ENCODE results near the gene SPTLC3. TPM values are rescaled to one million over a fixed set of nuclear protein-coding genes. Genes with fewer than 3 reads are reported as not detected.
A peak's percentile ranks its signal among the peaks of the same experiment; 100 is the strongest.

Gene SPTLC3
- 1 to 10 TPM; 1.1 to 1.3 TPM for total RNA-seq

DNA sequence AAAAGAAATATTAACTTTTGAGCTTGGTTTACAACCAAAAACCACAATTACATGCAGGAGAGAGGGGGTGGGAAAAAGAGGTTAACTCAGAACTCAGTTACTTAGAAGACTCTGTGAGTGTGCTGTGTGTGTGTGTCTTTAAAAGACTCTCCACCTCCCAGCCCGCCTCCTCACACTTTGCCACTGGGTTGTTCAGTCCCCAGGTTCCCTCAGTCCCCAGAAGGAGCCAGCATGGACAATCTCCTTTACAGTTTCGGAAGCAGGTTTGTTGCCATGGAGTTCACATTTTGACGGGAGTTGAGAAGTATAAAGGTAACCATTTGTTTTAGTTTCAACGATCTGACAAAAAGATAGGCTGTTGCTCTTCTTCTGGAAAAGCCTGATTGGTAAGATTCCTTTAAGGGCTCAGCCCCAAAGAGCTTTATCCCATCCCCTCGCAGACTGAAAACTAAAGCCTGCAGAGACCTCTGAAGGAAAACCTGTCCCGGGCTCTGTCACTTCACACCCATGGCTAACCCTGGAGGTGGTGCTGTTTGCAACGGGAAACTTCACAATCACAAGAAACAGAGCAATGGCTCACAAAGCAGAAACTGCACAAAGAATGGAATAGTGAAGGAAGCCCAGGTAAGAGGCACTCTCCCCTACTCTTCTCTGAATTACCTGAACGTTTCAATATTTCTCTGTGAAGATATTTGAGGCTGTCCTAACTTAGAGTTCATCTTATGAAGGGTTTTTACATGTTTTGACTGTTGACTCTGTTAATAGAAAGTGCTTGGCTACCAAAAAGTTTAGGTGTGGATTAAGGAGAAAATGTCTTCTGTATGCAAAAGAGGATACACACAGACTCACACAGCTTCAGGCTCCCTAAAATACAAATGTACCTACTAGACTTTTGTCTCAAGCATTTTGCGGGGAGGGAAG is at the start of gene SPTLC3:
SPTLC3 (plus strand) TSS at position 212 of the 921 bp plus-strand sequence; CDS start at position 508, 296 bp downstream.
- CTCF ChIA-PET, result interaction anchor here (0.6 kb wide), 2 partner anchors 108 to 383 kb away, joined by 3 to 6 read pairs; no protein-coding TSS in a partner anchor
- Mint-ChIP-seq H3K9me3 (ENCODE audit: low read depth) (no peaks in the 10 kb centered on the region), H3K27ac (peak within 1 kb of the TSS; percentile 80), H3K4me3 (peak within 1 kb of the TSS; percentile 70), H3K27me3 (no peaks in the 10 kb centered on the region), H3K4me1 (peaks cover 42% of the 10 kb centered on the region), H3K36me3 (ENCODE audit: low read depth) (no peaks in the 10 kb centered on the region)
- DNase-seq, result peak; percentile 40
- POLR2A ChIA-PET, result interaction anchor here (0.6 to 0.7 kb wide), 3 partner anchors 21 to 784 kb away, joined by 3 to 7 read pairs (median 4); no protein-coding TSS in a partner anchor
- ATAC-seq, result peak; percentile 62
- intact Hi-C loops (cut with DNase I, micrococcal nuclease), result loop anchor here in 1 of 2 experiments (5.0 kb wide), 2 partner anchors 82 to 213 kb away; partner anchors contain the start of gene ISM1

DNA sequence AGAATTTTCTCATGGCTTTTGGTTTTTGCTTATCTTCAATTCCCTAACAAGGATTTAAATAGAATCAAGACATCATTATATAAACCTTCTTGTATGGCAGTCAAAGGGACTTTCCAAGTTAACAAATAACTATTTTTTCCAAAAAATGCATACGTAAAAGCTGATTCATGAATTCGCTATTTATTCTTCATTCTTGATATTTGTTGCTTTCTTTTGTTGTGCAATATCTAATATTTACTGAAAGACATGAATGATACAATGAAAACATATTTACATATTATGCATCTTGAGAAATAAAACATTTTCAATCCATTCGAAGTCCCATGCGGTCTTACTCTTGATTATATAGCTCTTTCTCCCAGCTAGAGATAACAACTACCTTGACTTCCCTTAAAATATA is 47.0 kb upstream of the SPTLC3 start:
- intact Hi-C loops (cut with DNase I, micrococcal nuclease), result no loop called here
- H3K4me3 Mint-ChIP-seq, result no peak overlapping the region
- H3K36me3 Mint-ChIP-seq (ENCODE audit: low read depth), result no peaks in the 10 kb centered on the region
- ChIA-PET CTCF (interaction anchor here (0.6 to 1.1 kb wide), 2 partner anchors 36 to 883 kb away, joined by 4 read pairs; no protein-coding TSS in a partner anchor), POLR2A (no interaction called here)
- no peak for DNase-seq
- H3K27ac Mint-ChIP-seq, result no peak overlapping the region
- H3K4me1 Mint-ChIP-seq, result peaks cover 12% of the 10 kb centered on the region
- no peak for ATAC-seq
- no peaks in the 10 kb centered on the region for H3K9me3 Mint-ChIP-seq (ENCODE audit: low read depth)
- no peaks in the 10 kb centered on the region for H3K27me3 Mint-ChIP-seq

DNA sequence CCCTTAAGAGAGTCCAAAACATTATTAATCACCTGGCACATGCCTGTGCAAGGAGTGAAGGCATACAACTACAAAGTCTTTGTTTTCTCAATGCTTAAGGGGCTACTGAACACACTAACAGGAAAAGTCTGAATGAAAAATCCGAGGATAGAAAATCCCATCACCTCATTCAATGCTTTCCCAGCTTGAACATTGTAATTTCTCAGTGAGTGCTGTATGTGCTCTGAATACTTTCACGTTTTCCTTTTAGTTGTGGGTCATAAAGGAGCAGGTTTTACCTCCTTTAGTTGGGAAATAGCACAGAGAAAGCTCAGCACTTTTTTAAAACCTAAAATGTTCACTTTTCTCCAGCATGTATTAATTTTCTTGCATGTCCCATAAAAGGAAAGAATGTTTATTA is 45.9 kb upstream of the SPTLC3 start:
- ATAC-seq (no peak), DNase-seq (no peak)
- H3K27ac Mint-ChIP-seq, result no peak overlapping the region
- intact Hi-C loops (cut with DNase I, micrococcal nuclease), result no loop called here
- no peak overlapping the region for H3K4me3 Mint-ChIP-seq
- peaks cover 12% of the 10 kb centered on the region for H3K4me1 Mint-ChIP-seq
- ChIA-PET CTCF (interaction anchor here (1.6 kb wide), 1 partner anchor 9 kb away, joined by 3 read pairs; no protein-coding TSS in a partner anchor), POLR2A (no interaction called here)
- no peaks in the 10 kb centered on the region for H3K36me3 Mint-ChIP-seq (ENCODE audit: low read depth)
- H3K27me3 Mint-ChIP-seq, result no peaks in the 10 kb centered on the region
- H3K9me3 Mint-ChIP-seq (ENCODE audit: low read depth), result no peaks in the 10 kb centered on the region

DNA sequence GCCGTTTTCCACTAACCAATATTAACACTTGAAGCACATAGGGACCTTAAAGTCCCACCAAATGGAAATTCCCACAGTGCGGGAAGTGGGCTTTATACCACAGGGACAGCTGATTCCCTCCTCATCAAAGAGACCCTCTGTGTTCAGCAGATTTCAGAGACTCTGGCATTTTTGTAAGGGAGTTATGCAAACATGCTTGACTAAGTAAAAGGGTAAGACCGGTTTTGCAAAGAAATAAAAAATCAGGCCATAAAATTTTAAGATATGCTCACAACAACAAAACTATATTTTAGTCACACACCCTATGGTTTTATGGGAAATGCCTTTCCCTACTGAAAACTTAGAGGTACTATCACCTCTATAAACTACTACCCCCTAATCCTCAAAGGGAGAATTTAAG is 45.4 kb upstream of the SPTLC3 start:
- Mint-ChIP-seq H3K4me3 (no peak overlapping the region), H3K27me3 (no peaks in the 10 kb centered on the region), H3K4me1 (peaks cover 17% of the 10 kb centered on the region), H3K36me3 (ENCODE audit: low read depth) (no peaks in the 10 kb centered on the region), H3K27ac (no peak overlapping the region), H3K9me3 (ENCODE audit: low read depth) (no peaks in the 10 kb centered on the region)
- ATAC-seq (no peak), DNase-seq (no peak)
- intact Hi-C loops (cut with DNase I, micrococcal nuclease), result no loop called here
- CTCF ChIA-PET, result interaction anchor here (0.6 to 1.6 kb wide), 3 partner anchors 9 to 583 kb away, joined by 3 to 6 read pairs (median 3); no protein-coding TSS in a partner anchor
- POLR2A ChIA-PET, result no interaction called here

DNA sequence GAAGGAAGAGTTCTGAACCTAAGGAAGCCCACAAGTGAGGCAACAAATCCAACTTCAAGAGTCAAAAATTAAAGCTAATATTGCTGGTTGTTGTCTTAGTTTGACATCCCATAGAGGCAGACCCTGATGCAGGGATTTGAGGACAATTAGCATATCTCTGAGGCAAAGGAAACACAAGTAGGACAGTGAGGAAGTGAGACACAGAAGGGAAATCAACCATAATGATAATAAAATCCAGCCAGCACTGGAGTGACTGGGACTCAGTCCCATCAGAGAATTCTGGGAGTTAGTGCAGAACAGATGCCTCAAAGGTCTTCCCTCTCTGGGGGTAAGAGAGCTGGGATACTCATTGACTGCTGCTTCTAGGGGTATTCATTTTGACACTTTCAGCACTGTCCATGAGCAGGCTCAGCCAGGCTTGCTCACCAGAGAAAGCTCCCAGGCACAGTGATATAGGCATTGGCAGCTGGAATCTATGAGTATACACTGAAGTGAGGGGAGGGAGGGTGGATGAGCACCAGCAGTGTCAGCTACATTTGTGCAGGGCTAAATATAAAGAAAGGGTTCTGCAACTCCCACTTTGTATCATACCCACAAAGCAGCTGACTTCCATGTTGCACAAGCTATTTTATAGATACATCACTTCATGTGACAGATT is 43.4 kb upstream of the SPTLC3 start:
- H3K9me3 Mint-ChIP-seq (ENCODE audit: low read depth), result peaks cover 3% of the 10 kb centered on the region
- ChIA-PET CTCF (interaction anchor here (0.5 to 1.5 kb wide), 5 partner anchors 22 to 40 kb away, joined by 3 to 14 read pairs (median 4); no protein-coding TSS in a partner anchor), POLR2A (no interaction called here)
- no peak overlapping the region for H3K4me3 Mint-ChIP-seq
- peaks cover 24% of the 10 kb centered on the region for H3K4me1 Mint-ChIP-seq
- peak; percentile 21 for DNase-seq
- intact Hi-C loops (cut with DNase I, micrococcal nuclease), result no loop called here
- no peaks in the 10 kb centered on the region for H3K36me3 Mint-ChIP-seq (ENCODE audit: low read depth)
- H3K27ac Mint-ChIP-seq, result no peak overlapping the region
- H3K27me3 Mint-ChIP-seq, result no peaks in the 10 kb centered on the region
- ATAC-seq, result peak; percentile 69

DNA sequence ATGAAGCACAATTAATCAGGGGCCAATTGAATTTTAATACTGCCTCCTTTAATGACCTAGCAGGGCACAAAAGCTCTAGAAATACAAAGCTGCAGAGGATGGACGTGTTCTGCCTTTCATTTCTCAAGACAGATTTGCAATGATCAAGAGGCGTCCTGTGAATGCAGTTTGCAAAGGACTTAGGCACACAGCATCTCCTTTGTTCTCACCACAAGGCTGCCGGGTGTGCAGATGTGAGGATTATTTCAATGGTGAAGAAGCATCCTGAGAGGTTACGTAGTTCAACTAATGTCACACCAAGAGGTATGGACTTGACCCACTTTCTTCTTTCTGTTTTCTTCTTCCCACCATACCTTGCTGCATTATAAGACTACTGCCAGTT is 42.9 kb upstream of the SPTLC3 start:
- H3K4me1 Mint-ChIP-seq, result peaks cover 24% of the 10 kb centered on the region
- intact Hi-C loops (cut with DNase I, micrococcal nuclease), result loop anchor here in 1 of 2 experiments (1.0 kb wide), 1 partner anchor 41 kb away; no protein-coding TSS in a partner anchor
- peaks cover 3% of the 10 kb centered on the region for H3K9me3 Mint-ChIP-seq (ENCODE audit: low read depth)
- no peaks in the 10 kb centered on the region for H3K27me3 Mint-ChIP-seq
- no peak for DNase-seq
- no peaks in the 10 kb centered on the region for H3K36me3 Mint-ChIP-seq (ENCODE audit: low read depth)
- ATAC-seq, result no peak
- ChIA-PET CTCF (interaction anchor here (0.5 to 1.5 kb wide), 6 partner anchors 22 to 112 kb away, joined by 3 to 14 read pairs (median 4); no protein-coding TSS in a partner anchor), POLR2A (no interaction called here)
- no peak overlapping the region for H3K27ac Mint-ChIP-seq
- no peak overlapping the region for H3K4me3 Mint-ChIP-seq

DNA sequence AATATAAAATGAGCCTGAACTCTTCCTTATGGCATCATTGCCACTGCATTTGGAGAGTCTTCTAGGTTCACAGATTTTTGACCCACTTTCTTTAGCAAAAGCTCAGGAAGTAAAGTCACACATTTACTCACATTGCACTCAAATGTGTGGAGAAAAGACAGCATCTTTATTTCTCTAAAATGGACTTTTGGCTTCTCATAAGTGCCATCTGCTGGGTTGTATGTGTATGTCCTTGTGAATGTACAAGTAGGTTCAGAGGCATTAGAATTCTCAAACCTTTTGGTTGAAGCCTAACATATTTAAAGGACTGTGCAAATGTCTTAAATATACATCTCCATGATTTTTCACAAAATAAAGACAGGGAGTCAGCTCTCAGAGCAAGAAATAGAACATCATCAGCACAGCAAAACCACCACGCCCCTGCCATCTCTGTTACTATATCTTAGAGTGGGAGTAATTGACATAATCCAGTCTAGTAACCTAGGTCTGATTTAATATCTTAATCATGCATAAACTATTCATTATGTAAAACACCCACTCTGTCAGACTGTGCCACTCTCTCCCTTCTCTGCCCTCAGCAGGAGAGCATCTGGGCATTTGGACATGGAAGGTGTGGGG is 42.2 kb upstream of the SPTLC3 start:
- POLR2A ChIA-PET, result no interaction called here
- intact Hi-C loops (cut with DNase I, micrococcal nuclease), result loop anchor here in 1 of 2 experiments (1.0 kb wide), 1 partner anchor 41 kb away; no protein-coding TSS in a partner anchor
- Mint-ChIP-seq H3K36me3 (ENCODE audit: low read depth) (no peaks in the 10 kb centered on the region), H3K9me3 (ENCODE audit: low read depth) (peaks cover 3% of the 10 kb centered on the region), H3K4me1 (peaks cover 24% of the 10 kb centered on the region), H3K4me3 (no peak overlapping the region), H3K27ac (no peak overlapping the region), H3K27me3 (no peaks in the 10 kb centered on the region)
- DNase-seq (no peak), ATAC-seq (no peak)
- CTCF ChIA-PET, result interaction anchor here (0.6 to 4.6 kb wide), 5 partner anchors 39 to 142 kb away, joined by 3 to 24 read pairs (median 4); no protein-coding TSS in a partner anchor

DNA sequence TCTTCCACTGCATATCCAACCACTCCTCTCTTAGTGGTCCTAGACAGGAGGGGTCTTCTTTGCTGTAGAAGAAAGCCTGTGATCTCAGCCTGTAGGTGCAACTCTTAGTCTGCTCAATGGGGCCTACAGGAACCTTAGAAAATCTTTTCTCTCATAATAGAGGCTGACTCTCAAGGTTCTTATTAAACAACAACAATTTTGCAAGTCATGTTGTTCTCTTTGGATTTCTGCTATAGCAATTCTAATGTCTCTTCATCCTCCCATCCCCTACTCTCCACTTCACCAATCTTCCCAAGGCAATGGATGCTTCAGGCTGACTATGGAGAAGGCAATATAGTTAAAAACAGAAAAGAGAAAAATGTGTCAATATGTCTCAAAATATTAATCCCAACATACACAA is 40.8 kb upstream of the SPTLC3 start:
- Mint-ChIP-seq H3K4me3 (no peak overlapping the region), H3K4me1 (peaks cover 24% of the 10 kb centered on the region), H3K36me3 (ENCODE audit: low read depth) (no peaks in the 10 kb centered on the region), H3K27me3 (no peaks in the 10 kb centered on the region), H3K9me3 (ENCODE audit: low read depth) (peaks cover 3% of the 10 kb centered on the region), H3K27ac (no peak overlapping the region)
- ChIA-PET CTCF (interaction anchor here (0.8 to 4.6 kb wide), 4 partner anchors 11 to 141 kb away, joined by 4 to 24 read pairs (median 8); no protein-coding TSS in a partner anchor), POLR2A (no interaction called here)
- ATAC-seq, result no peak
- intact Hi-C loops (cut with DNase I, micrococcal nuclease), result loop anchor here in 1 of 2 experiments (2.0 kb wide), 1 partner anchor 43 kb away; no protein-coding TSS in a partner anchor
- DNase-seq, result no peak

DNA sequence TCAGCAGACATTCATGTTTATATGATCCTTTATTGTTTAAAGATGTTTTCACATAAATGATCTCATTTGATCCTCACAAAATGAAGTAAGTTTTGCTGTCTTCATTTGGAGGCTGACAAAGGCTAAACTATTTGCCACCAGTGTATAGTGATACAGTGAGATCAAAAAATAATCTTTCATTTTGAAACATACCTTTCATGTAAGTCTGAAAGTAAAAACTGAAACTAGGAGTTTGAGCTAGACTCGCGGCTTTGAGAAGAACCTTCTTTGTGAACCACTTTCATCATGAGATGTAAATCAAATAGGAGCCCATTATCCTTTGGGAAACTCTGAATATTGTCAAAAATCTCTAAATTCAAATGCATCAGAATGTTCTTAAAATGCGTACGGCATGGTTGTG is 40.3 kb upstream of the SPTLC3 start:
- Mint-ChIP-seq H3K9me3 (ENCODE audit: low read depth) (peaks cover 3% of the 10 kb centered on the region), H3K27ac (no peak overlapping the region), H3K4me3 (no peak overlapping the region), H3K36me3 (ENCODE audit: low read depth) (no peaks in the 10 kb centered on the region), H3K27me3 (no peaks in the 10 kb centered on the region), H3K4me1 (peaks cover 24% of the 10 kb centered on the region)
- ChIA-PET POLR2A (interaction anchor here (0.6 kb wide), 1 partner anchor 187 kb away, joined by 5 read pairs; no protein-coding TSS in a partner anchor), CTCF (interaction anchor here (0.8 to 4.6 kb wide), 6 partner anchors 10 to 140 kb away, joined by 3 to 25 read pairs (median 8); no protein-coding TSS in a partner anchor)
- ATAC-seq (peak; percentile 64), DNase-seq (no peak)
- intact Hi-C loops (cut with DNase I, micrococcal nuclease), result loop anchor here in 1 of 2 experiments (2.0 kb wide), 1 partner anchor 44 kb away; no protein-coding TSS in a partner anchor

DNA sequence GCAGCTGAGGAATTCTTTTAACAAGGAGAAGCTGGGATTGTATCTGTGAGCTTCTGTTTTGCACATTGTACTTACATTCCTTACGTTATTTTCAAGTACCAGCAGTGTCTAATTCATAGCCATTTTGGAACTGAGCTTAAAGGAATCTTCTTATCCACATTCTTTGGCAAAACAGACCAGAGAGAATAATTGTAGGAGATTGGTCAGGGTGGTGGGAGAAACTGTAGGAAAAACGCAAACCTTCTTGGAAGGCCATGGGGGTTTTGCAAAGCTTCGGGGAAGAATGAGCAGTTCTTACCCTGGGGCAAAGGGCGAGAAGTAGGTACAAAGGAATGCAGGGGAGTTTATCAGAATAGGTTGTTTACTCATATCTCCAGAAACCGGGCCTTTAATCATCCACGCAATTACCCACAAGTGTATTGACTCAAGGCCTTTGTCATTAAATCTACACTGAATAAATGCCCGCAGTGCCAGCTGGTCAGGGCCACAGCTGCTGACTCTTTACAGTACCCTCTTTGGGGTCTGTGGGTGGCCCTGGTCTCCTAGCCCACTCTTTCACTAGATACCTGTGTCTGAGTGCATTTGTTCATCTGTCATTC is 39.6 kb upstream of the SPTLC3 start:
- no peaks in the 10 kb centered on the region for H3K36me3 Mint-ChIP-seq (ENCODE audit: low read depth)
- H3K4me3 Mint-ChIP-seq, result no peak overlapping the region
- CTCF ChIA-PET, result interaction anchor here (0.9 to 4.6 kb wide), 4 partner anchors 44 to 139 kb away, joined by 3 to 25 read pairs (median 18); no protein-coding TSS in a partner anchor

More for the DNA sequence above, 39.6 kb upstream of the SPTLC3 start:
- POLR2A ChIA-PET, result interaction anchor here (0.6 kb wide), 1 partner anchor 187 kb away, joined by 5 read pairs; no protein-coding TSS in a partner anchor
- ATAC-seq (no peak), DNase-seq (no peak)
- intact Hi-C loops (cut with DNase I, micrococcal nuclease), result loop anchor here in 1 of 2 experiments (2.0 kb wide), 1 partner anchor 44 kb away; no protein-coding TSS in a partner anchor
- Mint-ChIP-seq H3K27ac (no peak overlapping the region), H3K4me1 (peaks cover 24% of the 10 kb centered on the region), H3K9me3 (ENCODE audit: low read depth) (peaks cover 3% of the 10 kb centered on the region), H3K27me3 (no peaks in the 10 kb centered on the region)

Data from activated CD4-positive, alpha-beta T cell treated with anti-CD3 and anti-CD28 coated beads for 36 hours (primary cell).